Prostate gland (tissue), 2 donors: ENCODE data around the gene AZI2. TPM values are rescaled to one million over a fixed set of nuclear protein-coding genes. Genes with fewer than 3 reads are reported as not detected.

ENCODE experiments used
- DNase-seq: peaks from one replicate; pipeline ENCODE4 v3.0.0-alpha.2; 2019; ENCODE audit warnings: low spot score
- H3K27ac ChIP-seq, 2 donors: fragments of 200-600 bp; sonication (generic); 2 replicates each; pipeline ENCODE4 v1.5.1; 2017 to 2019
- H3K27me3 ChIP-seq: fragments of 200-600 bp; sonication (generic); replicated peaks from 2 replicates; pipeline ENCODE4 v1.5.1; 2019; ENCODE audit not compliant: insufficient read depth
- H3K36me3 ChIP-seq, 2 donors: fragments of 200-600 bp; sonication (generic); 1 replicate in 1 of 2; 2 replicates in 1 of 2; pipeline versions ENCODE4 v1.5.1 to v1.8.1; 2017 to 2019
- H3K4me1 ChIP-seq: fragments of 200-600 bp; sonication (generic); replicated peaks from 2 replicates; pipeline ENCODE4 v1.5.1; 2019
- H3K4me3 ChIP-seq, 2 donors: fragments of 200-600 bp; sonication (generic); 2 replicates each; pipeline ENCODE4 v1.5.1; 2017 to 2019
- H3K9me3 ChIP-seq: fragments of 200-600 bp; sonication (generic); 2 replicates; pipeline ENCODE4 v1.5.1; 2017
- POLR2A ChIP-seq: fragments of 450-650 bp; IDR thresholded peaks from one replicate; pipeline ENCODE4 v1.6.1; 2016; ENCODE audit warnings: antibody characterized with exemption, mild to moderate bottlenecking
- POLR2AphosphoS5 ChIP-seq: sonication (generic); formaldehyde crosslinking; IDR thresholded peaks from one replicate; pipeline ENCODE4 v1.6.1; 2017; ENCODE audit warnings: antibody characterized with exemption
- WGBS: methylation state at CpG from one replicate; pipeline ENCODE4 v1.1.5; 2018; 5-methylcytosine and 5-hydroxymethylcytosine counted together
- intact Hi-C: fragments of 100-400 bp; cut with DNase I; formaldehyde crosslinking; loops from one replicate; pipeline ENCODE4 v1.14.2; 2022
- total RNA-seq, 2 donors: library from RNA; depleted of rRNA; stranded (reverse); fragments of >200 nt; gene quantifications; one replicate each; pipeline ENCODE4 v1.1.0, GENCODE V29; 2016
- TF ChIP-seq, protein P1 (sequence below), 4 experiments: fragments of 200-600 bp in 2 of 4; fragments of 450-650 bp in 2 of 4; sonication (generic) in 2 of 4; IDR thresholded peaks; 1 replicate in 3 of 4; 2 replicates in 1 of 4; pipeline ENCODE4 v1.5.1; 2016 to 2019; ENCODE audit warnings: antibody characterized with exemption in 4 of 4, mild to moderate bottlenecking in 2 of 4, moderate library complexity in 2 of 4

Gene AZI2
- total RNA-seq, 2 donors from 2014 or later, result 45.4 to 55.2 TPM

DNA sequence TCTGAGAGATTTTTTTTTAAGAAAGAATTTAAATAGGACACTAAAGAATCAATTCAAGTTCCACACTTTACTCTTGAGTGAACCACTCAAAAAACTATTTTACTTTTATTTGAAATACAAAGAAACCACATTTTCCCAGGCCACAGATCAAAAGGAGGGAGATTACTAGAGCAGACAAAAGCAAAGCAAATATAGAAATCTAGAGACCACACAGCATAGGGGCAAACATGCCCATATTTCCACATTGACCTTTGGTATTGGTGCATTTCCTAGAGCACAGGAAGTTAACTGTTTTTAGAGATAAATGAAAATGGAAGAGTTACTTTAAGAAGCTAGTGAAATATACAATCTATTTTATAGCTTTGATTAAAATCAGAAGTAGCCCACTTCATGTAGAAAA is 27.6 kb downstream of the AZI2 start:
- Histone ChIP-seq H3K4me1 (no peaks in the 10 kb centered on the region), H3K36me3 (no peaks in the 10 kb centered on the region), H3K27me3 (no peaks in the 10 kb centered on the region), H3K4me3 (no peak overlapping the region), H3K27ac (no peak overlapping the region), H3K9me3 (no peaks in the 10 kb centered on the region)
- TF ChIP-seq POLR2AphosphoS5 (no peak), POLR2A (no peak)
- TF ChIP-seq, protein P1, sequence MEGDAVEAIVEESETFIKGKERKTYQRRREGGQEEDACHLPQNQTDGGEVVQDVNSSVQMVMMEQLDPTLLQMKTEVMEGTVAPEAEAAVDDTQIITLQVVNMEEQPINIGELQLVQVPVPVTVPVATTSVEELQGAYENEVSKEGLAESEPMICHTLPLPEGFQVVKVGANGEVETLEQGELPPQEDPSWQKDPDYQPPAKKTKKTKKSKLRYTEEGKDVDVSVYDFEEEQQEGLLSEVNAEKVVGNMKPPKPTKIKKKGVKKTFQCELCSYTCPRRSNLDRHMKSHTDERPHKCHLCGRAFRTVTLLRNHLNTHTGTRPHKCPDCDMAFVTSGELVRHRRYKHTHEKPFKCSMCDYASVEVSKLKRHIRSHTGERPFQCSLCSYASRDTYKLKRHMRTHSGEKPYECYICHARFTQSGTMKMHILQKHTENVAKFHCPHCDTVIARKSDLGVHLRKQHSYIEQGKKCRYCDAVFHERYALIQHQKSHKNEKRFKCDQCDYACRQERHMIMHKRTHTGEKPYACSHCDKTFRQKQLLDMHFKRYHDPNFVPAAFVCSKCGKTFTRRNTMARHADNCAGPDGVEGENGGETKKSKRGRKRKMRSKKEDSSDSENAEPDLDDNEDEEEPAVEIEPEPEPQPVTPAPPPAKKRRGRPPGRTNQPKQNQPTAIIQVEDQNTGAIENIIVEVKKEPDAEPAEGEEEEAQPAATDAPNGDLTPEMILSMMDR (IDR thresholded peaks at IDR 0.05), result no peak
- no peak for DNase-seq
- intact Hi-C loops, result no loop called here

DNA sequence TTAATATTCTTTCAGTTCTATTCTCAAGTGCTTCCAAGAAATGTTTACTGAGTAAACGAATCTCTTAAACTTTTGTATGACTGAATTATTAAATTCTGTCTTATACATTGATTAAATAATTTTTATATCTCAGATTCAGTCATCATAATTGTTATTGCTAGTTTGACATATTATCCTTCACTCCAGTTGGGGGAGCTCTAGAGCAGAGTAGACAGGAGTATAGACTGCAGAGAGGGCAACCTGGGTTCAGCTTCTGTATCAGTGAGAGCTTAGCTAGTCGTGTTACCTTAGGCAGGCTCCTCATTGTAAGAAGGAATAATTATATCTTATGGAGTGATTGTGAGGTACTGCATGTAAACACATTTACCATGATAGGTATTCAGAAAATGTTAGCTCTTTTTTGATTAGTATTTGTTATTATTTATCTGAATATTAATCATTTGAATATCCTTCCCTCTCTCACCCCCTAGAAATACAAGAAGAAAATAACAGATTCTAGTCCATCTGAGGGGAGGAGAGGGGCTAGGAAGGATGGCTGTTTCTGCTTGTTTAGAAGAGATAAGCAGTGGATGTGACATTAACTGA is 31.1 kb downstream of the AZI2 start:
- Histone ChIP-seq H3K36me3 (no peaks in the 10 kb centered on the region), H3K27me3 (no peaks in the 10 kb centered on the region), H3K27ac (no peak overlapping the region), H3K4me3 (no peak overlapping the region), H3K9me3 (no peaks in the 10 kb centered on the region), H3K4me1 (no peaks in the 10 kb centered on the region)
- 49% methylated on average over 2 of the region's 2 CpGs for WGBS
- no peak for DNase-seq
- TF ChIP-seq, protein P1 (IDR thresholded peaks at IDR 0.05), result peak in 2 of 4 experiments; percentile 15 to 37
- TF ChIP-seq POLR2AphosphoS5, result no peak
- intact Hi-C loops, result no loop called here

DNA sequence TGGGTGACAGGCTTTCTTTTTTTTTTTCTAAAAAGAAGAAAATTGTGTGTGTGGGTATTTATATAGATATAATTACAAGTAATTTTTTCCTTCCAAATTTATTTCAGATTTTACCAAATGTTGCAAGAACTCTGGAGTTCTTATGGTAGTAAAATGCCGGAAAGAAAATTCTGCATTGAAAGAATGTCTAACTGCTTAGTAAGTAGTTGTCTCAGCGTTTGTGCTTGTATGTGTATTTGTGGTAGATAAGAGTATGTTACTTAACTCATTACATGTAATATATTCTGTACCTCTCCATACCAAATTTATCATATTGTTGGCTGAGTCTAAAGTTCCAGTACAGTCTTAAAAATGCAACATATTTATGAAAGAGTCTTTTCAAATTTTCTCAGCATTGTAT is 32.4 kb downstream of the AZI2 start:
- WGBS, result 83% methylated on average over 2 of the region's 2 CpGs
- Histone ChIP-seq H3K27me3 (no peaks in the 10 kb centered on the region), H3K9me3 (no peaks in the 10 kb centered on the region), H3K4me1 (no peaks in the 10 kb centered on the region), H3K36me3 (no peaks in the 10 kb centered on the region), H3K4me3 (no peak overlapping the region), H3K27ac (no peak overlapping the region)
- TF ChIP-seq, protein P1 (IDR thresholded peaks at IDR 0.05), result no peak
- no peak for TF ChIP-seq POLR2AphosphoS5
- intact Hi-C loops, result no loop called here
- no peak for DNase-seq

DNA sequence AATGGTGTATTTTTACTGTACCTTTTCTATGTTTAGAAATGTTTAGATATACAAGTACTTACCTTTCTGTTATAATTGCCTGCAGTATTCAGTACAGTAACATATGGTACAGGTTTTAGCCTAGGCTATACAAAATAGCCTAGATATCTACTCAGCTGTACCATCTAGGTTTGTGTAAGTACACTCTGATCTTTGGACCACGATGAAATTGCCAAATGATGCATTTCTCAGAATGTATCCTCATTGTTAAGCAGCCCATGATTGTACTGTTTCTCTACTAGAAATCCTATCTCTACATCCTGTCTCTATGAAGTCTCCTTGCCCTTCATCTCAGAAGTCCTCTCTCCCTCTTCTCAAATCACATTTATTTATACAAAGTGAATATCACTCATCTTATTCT is 32.9 kb downstream of the AZI2 start:
- no peak overlapping the region for H3K27ac ChIP-seq
- no peaks in the 10 kb centered on the region for H3K27me3 ChIP-seq
- no peaks in the 10 kb centered on the region for H3K4me1 ChIP-seq
- no peak for DNase-seq
- H3K36me3 ChIP-seq, result no peaks in the 10 kb centered on the region
- H3K9me3 ChIP-seq, result no peaks in the 10 kb centered on the region
- no peak overlapping the region for H3K4me3 ChIP-seq
- 96% methylated on average over 1 of the region's 1 CpG for WGBS
- intact Hi-C loops, result no loop called here
- TF ChIP-seq, protein P1 (IDR thresholded peaks at IDR 0.05), result no peak

GRCh38 chr3:28308196-28308595 is 40.4 kb downstream of the AZI2 start:
- intact Hi-C loops, result no loop called here
- Histone ChIP-seq H3K27me3 (no peaks in the 10 kb centered on the region), H3K36me3 (no peaks in the 10 kb centered on the region), H3K4me3 (no peak overlapping the region), H3K27ac (no peak overlapping the region), H3K9me3 (no peaks in the 10 kb centered on the region), H3K4me1 (no peaks in the 10 kb centered on the region)
- WGBS, result 89% methylated on average over 3 of the region's 3 CpGs
- no peak for DNase-seq
- TF ChIP-seq POLR2A (no peak), POLR2AphosphoS5 (no peak)
- TF ChIP-seq, protein P1 (IDR thresholded peaks at IDR 0.05), result no peak
